Stimulated activated naive CD8-positive, alpha-beta T cell treated with anti-CD3 and anti-CD28 coated beads, Interleukin-15, Interleukin-2, amounts not matched to agents 100 U/mL and 50 U/mL, for 24 hours (primary cell): ENCODE results near the gene ERP29.
"Not testable (repeated sequence)": the region's sequence is repeated elsewhere in the genome, so short reads cannot be mapped to it uniquely, and the experiment has no call there.

Experiments used
- ATAC-seq: fragments of 150-1000 bp; cut with Tn5 transposase; one replicate; pipeline ENCODE4 v1.10.0; 2021
- DNase-seq: peaks from one replicate; pipeline ENCODE4 v3.0.0; 2021

ERP29 gene

GRCh38 chr12:112035219-112035785 lies 22.1 kb downstream of the ERP29 start:
- DNase-seq (no peak), ATAC-seq (no peak)

GRCh38 chr12:112036614-112037013 lies 23.4 kb downstream of the ERP29 start:
- ATAC-seq, DNase-seq: not testable (repeated sequence)

GRCh38 chr12:112046003-112046402 lies 32.8 kb downstream of the ERP29 start:
- ATAC-seq (no peak), DNase-seq (no peak)

GRCh38 chr12:112049351-112049750 lies 36.1 kb downstream of the ERP29 start:
- DNase-seq (no peak), ATAC-seq (no peak)

- no peak for DNase-seq
- no peak for ATAC-seq
Measured at GRCh38 chr12:112061137-112061536, 47.9 kb downstream of the ERP29 start.

GRCh38 chr12:112063273-112063672 lies 50.0 kb downstream of the ERP29 start:
- DNase-seq (no peak), ATAC-seq (no peak)

GRCh38 chr12:112066566-112066965 lies 53.3 kb downstream of the ERP29 start:
- no peak for DNase-seq
- no peak for ATAC-seq
